ENCODE results near the gene AGRN.
A peak's percentile ranks its signal among the peaks of the same experiment; 100 is the strongest.
"Not testable (repeated sequence)": the region's sequence is repeated elsewhere in the genome, so short reads cannot be mapped to it uniquely, and the experiment has no call there.

Gene AGRN

GRCh38 chr1:1021010-1021919 is 1.3 kb downstream of the AGRN start:
- no peak for DNase-seq (ENCODE audit: low read depth)

GRCh38 chr1:1021920-1022259 is 2.0 kb downstream of the AGRN start:
- no peak for DNase-seq (ENCODE audit: low read depth)

DNA sequence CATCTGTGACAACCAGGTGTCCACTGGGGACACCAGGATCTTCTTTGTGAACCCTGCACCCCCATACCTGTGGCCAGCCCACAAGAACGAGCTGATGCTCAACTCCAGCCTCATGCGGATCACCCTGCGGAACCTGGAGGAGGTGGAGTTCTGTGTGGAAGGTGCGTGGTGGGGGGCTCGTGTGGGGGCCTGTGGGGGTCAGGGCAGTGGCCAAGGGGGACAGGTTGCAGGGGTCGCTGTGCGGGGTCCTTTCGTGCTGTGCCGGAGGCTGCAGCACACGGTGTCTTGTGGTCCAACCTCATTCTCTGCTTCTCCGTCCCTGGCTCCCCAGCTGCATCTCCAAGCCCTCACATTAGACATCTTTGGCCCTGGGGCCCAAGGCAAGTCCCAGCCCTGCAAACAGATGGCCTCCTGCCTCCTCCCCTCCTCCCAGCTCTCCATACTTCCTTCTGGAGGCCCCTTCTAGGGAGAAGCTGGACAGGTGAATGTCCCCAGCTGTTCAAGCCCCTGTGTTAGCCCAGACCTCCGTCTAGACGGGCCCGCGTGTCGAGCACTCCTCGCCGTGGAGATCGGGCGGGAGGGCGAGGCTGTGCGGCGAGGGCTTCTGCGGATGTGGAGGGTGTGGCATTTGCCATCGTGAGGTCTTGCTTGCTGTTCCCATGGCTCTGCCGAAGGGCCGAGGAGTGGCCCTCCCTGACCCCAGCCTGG is 2.5 kb downstream of the AGRN start:
- no peak for DNase-seq (ENCODE audit: low read depth)

DNA sequence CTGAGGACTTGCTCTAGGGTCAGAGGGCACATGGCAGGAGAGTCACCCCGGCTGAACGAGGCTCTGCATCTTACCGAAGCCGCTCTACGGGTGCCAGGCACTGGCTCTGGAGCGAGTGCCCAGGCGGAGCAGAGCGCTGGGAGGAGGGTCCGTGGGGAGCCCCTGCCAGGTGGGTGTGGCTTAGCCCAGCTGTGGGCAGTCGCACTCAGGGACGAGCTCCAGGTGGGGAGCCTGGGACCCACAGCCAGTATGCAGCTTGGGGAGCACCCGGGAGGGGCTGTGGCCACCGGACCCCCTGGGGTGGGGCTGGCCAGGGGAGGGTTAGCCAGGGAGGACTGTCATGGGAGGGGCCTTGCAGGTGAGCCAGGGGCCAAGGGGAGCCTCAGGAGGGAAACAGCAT is 3.8 kb downstream of the AGRN start:
- no peak for DNase-seq (ENCODE audit: low read depth)

DNA sequence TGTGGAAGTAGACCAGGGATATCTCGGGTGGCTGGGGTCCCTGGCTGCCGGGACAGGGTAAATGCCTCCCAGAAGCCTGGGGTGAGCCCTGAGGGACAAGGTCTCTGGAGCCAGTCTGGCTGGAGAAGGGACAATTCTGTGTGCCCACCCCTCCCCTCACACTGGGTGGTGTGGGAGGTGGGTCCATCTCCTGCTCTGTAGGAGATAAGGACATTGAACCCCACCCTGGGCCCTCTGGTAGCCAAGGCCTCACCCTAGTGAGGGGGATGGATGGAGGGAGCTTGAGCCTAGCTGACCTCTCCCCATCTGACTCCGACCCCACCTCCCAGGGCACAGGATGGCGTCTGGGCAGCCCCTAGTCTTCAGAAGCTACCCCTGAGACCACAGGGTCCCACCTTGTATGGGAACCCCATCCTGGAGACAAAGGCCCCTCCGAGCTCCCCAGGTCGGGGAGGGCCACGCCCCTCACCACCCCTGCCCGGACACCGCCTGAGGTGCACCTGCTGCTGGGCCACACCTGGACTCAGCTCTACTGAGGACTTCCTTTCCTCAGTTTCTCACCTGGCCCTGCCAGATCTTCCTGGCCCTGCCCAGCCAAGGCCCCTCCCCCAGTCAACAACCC is 4.3 kb downstream of the AGRN start:
- no peak for DNase-seq (ENCODE audit: low read depth)

DNA sequence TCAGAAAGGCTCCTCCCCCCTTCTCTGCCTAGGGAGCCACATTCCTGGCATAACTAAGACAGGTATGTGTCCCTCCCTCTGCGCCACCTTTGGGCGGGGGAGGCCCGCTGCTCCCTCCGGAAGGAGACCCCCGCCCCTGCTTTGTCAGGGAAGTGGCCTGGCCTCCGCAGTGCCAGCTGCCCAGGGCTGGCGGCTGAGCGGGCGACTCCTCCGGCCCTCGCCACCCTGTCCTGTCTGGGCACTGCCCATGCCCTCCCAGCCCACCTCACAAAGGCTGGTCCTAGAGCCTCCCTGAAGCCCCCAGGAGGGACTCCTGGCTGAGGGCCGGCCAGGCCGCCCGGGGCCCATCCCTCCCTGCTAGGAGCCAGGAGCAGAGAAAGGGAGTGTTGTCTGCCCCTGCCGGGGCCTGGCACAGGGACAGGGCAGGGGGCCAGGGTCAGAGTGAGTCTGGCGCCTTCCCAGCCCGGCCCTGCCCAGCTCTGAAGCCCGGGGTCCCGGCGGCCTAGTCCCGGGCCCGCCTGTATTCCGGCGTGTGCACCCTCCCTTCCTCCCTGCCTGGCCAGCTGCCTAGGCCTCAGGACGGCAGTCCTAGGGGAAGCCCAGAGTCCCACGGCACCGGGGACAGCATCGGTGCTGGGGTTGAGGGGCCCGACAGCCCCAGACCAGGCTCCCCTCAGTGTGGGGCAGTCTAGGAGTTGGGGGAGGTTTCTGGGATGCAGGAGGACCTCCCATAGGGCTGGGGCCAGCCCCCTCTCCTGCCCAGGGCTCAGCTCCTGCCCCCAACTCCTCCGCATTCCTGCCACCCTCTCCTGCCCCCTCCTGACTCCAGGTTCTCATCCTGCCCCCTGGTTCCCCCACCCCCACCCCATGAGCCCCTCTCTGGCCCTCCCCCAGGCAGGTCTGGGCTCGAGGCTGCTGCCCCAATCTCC is 5.1 kb downstream of the AGRN start:
- no peak for DNase-seq (ENCODE audit: low read depth)

DNA sequence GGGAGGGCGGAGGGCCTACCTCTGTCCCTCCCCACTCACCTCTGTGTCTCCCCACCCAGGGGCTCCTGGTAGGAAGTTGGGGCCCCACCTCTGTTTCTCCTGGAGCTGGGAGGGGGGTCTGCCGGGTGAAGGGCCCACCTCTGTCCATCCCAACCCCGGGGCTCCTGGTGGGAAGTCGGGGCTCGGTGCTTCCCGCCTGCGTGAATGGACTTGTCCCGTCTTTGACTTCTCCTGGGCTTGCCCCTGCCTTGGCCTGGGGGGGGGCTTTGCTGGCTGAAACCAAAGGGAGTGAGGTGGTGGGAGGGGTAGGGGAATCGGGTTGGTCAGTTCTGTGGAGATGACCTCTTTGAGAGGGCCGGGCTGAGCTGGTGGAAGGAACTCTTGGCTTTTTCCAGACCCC is 5.8 kb downstream of the AGRN start:
- no peak for DNase-seq (ENCODE audit: low read depth)

DNA sequence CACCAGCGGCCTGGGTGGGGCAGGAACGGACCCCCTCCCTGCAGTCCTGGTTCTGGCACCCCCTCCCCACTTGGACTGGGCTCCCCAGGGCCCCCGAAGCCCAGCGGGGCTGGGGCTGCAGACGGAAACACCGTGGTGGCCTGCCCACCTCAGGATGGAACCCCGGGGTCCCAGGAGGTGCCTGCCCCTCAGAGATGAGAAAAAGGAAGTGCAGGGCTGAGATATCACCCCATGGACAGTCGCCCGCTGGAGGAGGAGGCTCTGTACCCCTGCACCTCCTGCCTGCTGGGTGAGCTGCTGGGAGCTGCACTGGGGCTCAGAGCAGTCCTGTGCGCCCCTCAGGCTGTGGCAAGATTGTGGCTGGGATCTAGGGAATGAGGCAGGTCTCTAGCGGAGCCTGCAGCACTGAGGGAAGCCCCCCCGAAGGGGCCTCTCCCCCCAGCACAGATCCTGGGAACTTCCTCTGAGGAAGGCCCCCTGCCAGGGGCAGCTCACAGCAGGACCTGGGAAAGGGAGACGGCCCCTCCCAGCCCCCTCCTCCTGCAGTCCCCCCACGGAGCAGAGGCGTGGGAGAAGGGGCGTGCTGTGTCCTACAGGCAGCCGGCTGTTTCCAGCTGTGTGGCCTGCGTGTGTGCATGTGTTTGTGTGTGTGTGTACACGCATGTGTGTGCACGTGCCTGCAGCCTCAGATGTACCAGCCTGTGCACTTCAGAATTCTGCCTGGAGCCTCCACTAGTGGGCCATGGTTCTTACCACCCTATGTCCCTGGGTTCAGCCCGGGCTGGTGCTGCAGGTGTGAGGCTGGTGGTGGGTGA is 6.9 kb downstream of the AGRN start:
- no peak for DNase-seq (ENCODE audit: low read depth)

DNA sequence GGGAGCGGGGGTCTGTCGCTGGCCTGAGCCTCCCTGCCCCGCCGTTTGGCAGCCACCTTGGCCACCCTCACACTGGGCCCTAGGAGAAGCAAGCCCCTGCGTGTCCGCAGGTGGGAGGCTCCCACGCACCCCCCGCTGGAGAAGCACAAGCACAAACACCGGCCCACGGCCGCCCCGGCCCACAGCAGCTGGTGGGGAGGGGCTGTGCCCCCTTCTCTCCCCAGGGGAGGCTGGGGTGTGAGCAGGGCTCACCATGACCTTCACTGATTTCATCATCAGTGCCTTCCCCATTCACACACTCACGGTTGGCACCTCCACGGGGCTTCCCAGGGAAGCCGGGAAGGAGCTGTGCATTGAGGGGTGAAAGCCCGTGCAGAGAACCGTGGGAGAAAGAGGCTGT is 7.9 kb downstream of the AGRN start:
- no peak for DNase-seq (ENCODE audit: low read depth)

- DNase-seq (ENCODE audit: low read depth), result not testable (repeated sequence)
Observed at GRCh38 chr1:1030867-1031658, 11.1 kb downstream of the AGRN start.

GRCh38 chr1:1031659-1032235 is 11.8 kb downstream of the AGRN start:
- no peak for DNase-seq (ENCODE audit: low read depth)

DNA sequence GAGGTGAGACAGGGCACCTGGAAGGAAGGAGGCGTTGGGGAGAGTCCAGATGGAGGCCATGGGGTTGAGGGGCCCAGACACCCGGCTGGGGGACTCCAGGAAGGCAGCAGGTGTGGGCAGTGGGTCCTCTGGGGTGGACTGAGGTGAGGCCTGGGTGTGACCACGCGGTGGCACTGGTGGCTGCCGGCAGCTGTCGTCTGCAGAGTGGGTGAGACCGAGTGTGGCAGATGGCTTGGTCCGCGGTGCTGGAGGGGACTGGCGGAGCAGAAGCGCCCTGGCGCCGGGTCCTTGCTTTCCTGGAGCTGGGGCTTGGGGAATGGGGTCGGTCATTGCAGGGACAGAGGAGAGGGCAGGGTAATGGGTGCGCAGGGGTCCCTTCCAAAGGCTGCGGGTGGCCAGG is 12.5 kb downstream of the AGRN start:
- DNase-seq (ENCODE audit: low read depth), result no peak

DNA sequence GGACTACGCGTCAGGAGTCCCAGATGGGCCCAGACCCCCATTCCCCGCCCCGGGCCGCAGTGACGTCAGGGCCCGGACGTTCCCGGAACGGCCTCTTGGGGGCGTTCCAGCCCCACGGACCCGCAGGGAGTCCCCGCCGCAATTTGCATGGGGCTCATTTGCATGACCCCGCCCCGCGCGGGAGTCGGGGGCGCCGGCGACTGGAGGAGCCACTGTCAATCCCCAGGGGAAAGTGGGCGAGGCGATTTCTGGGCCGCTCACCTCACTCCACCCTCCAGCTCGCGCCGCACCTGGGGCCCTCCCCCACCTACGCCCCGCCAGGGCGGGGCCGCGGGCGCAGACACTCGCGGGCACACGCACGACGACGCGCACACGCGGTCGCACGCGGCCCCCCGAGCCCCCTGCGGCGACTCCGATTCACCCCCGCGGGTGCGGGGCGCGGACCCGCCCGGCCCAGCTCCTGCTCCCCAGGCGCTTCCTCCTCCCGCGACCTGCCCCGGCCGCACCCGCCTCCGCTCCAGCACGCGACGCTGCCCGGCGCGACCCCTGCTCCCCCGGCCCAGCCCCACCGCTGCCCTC is 13.2 kb downstream of the AGRN start:
- DNase-seq (ENCODE audit: low read depth), result peak; percentile 68

GRCh38 chr1:1033731-1034438 is 14.0 kb downstream of the AGRN start:
- no peak for DNase-seq (ENCODE audit: low read depth)

- DNase-seq (ENCODE audit: low read depth), result no peak
Observed at GRCh38 chr1:1034439-1034781, 14.5 kb downstream of the AGRN start.

- no peak for DNase-seq (ENCODE audit: low read depth)
Observed at GRCh38 chr1:1035291-1035943, 15.5 kb downstream of the AGRN start.

GRCh38 chr1:1037366-1038327 is 17.7 kb downstream of the AGRN start:
- DNase-seq (ENCODE audit: low read depth), result no peak
